NCI-H128 (cell line): ENCODE results near the gene PKHD1.

Experiments used
- DNase-seq: peaks from one replicate; lab custom pipeline; 2025; ENCODE audit not compliant: unreplicated experiment; lab: John Stamatoyannopoulos, UW

The PKHD1 gene

GRCh38 chr6:51568771-51569170, 518.6 kb downstream of the PKHD1 start:
- no peak for DNase-seq

GRCh38 chr6:51565472-51565871, 521.9 kb downstream of the PKHD1 start:
- no peak for DNase-seq
